GM19023 (cell line): ENCODE data around the gene ZFYVE19.
A peak's percentile ranks its signal among the peaks of the same experiment; 100 is the strongest.

Experiments used
- ATAC-seq: cut with Tn5 transposase; IDR thresholded peaks from one replicate; pipeline ENCODE4 v1.9.1; 2021; ENCODE audit warnings: mild to moderate bottlenecking, moderate library complexity; ENCODE audit not compliant: unreplicated experiment

ZFYVE19 gene

GRCh38 chr15:40807028-40807887 is at the start of gene ZFYVE19, which contains the start of gene DNAJC17:
ZFYVE19 (plus strand) TSS chr15:40807089; CDS start chr15:40807590, 501 bp downstream.
DNAJC17 (minus strand) TSS chr15:40807473; CDS start chr15:40807446, 27 bp downstream.
- ATAC-seq = peak; percentile 93

- no peak for ATAC-seq
Observed at GRCh38 chr15:40759961-40760360, 46.9 kb upstream of the ZFYVE19 start.

GRCh38 chr15:40762919-40763800 is 43.7 kb upstream of the ZFYVE19 start:
- ATAC-seq = no peak

GRCh38 chr15:40763801-40764628 is 42.9 kb upstream of the ZFYVE19 start, which contains the start of gene GCHFR:
GCHFR (plus strand) TSS chr15:40764068; CDS start chr15:40764181, 113 bp downstream.
- ATAC-seq = peak; percentile 49

- no peak for ATAC-seq
Observed at GRCh38 chr15:40764629-40765103, 42.2 kb upstream of the ZFYVE19 start.

- no peak for ATAC-seq
Observed at GRCh38 chr15:40766194-40766815, 40.6 kb upstream of the ZFYVE19 start.

GRCh38 chr15:40766906-40767837 is 39.7 kb upstream of the ZFYVE19 start:
- no peak for ATAC-seq

- no peak for ATAC-seq
Observed at GRCh38 chr15:40767838-40768500, 38.9 kb upstream of the ZFYVE19 start.

- no peak for ATAC-seq
Observed at GRCh38 chr15:40768521-40769273, 38.2 kb upstream of the ZFYVE19 start.

- ATAC-seq = peak; percentile 47
Observed at GRCh38 chr15:40769274-40770146, 37.4 kb upstream of the ZFYVE19 start, which contains the start of gene C15orf62. C15orf62 (plus strand) TSS chr15:40769980; CDS start chr15:40770496, 516 bp downstream.

- ATAC-seq = no peak
Observed at GRCh38 chr15:40770147-40770721, 36.7 kb upstream of the ZFYVE19 start.

- no peak for ATAC-seq
Observed at GRCh38 chr15:40771242-40771641, 35.6 kb upstream of the ZFYVE19 start.

- no peak for ATAC-seq
Observed at GRCh38 chr15:40772014-40772413, 34.9 kb upstream of the ZFYVE19 start.

GRCh38 chr15:40773496-40773895 is 33.4 kb upstream of the ZFYVE19 start:
- ATAC-seq = no peak

- no peak for ATAC-seq
Observed at GRCh38 chr15:40773902-40774301, 33.0 kb upstream of the ZFYVE19 start.

- ATAC-seq = no peak
Observed at GRCh38 chr15:40775007-40775406, 31.9 kb upstream of the ZFYVE19 start.
